ENCODE data around the gene TSPAN7. TPM values are rescaled to one million over a fixed set of nuclear protein-coding genes. Genes with fewer than 3 reads are reported as not detected.

The TSPAN7 gene
- total RNA-seq, 1 experiment from 2014 or later = 3.5 TPM

DNA sequence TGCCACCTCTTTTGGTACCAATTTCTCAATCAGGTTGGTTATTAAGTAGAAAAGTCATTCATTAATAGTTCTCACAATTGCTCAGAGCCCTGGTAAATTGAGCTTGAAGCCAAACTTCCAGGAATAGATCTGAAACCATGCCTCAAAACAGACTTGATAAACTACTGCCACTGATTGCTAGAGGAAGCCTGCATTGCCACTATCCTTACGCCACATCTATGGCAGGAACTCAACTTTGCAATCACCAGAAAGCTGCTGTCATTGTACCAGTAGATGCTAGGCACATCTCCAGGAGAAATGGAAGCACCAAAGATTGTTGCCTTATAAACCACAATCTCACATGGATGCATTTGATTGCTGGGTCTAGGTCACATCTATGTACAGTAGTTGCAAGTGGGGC, 21.6 kb upstream of the TSPAN7 start:
- no peaks in the 10 kb centered on the region for H3K79me2 ChIP-seq (ENCODE audit: insufficient read depth, low read length)
- WGBS (ENCODE audit: extremely low coverage, insufficient read length, low lambda C conversion rate) = no CpG with 5 or more reads among the region's 1 CpG
- H4K8ac ChIP-seq (replicated peaks; ENCODE audit: insufficient read length, low read depth, low read length) = no peak overlapping the region
- no peak overlapping the region for H3K9ac ChIP-seq (ENCODE audit: extremely low read depth, insufficient read length, low read length)
- no peak overlapping the region for H2BK15ac ChIP-seq (ENCODE audit: low read depth, low read length)
- no peak overlapping the region for H3K4ac ChIP-seq (ENCODE audit: low read depth, low read length)
- no peaks in the 10 kb centered on the region for H3K79me1 ChIP-seq (ENCODE audit: insufficient read depth, low read depth, low read length, poor library complexity, severe bottlenecking)
- TF ChIP-seq, protein P1, sequence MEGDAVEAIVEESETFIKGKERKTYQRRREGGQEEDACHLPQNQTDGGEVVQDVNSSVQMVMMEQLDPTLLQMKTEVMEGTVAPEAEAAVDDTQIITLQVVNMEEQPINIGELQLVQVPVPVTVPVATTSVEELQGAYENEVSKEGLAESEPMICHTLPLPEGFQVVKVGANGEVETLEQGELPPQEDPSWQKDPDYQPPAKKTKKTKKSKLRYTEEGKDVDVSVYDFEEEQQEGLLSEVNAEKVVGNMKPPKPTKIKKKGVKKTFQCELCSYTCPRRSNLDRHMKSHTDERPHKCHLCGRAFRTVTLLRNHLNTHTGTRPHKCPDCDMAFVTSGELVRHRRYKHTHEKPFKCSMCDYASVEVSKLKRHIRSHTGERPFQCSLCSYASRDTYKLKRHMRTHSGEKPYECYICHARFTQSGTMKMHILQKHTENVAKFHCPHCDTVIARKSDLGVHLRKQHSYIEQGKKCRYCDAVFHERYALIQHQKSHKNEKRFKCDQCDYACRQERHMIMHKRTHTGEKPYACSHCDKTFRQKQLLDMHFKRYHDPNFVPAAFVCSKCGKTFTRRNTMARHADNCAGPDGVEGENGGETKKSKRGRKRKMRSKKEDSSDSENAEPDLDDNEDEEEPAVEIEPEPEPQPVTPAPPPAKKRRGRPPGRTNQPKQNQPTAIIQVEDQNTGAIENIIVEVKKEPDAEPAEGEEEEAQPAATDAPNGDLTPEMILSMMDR (conservative IDR thresholded peaks at IDR 0.05) = no peak
- Mint-ChIP-seq H3K4me3 (no peak overlapping the region), H3K4me1 (no peaks in the 10 kb centered on the region), H3K27me3 (ENCODE audit: low read depth) (no peaks in the 10 kb centered on the region), H3K36me3 (ENCODE audit: insufficient read depth in 1 of 3, low read depth in 3 of 3) (no peaks in the 10 kb centered on the region; a peak in 1 of 7 replicates), H3K27ac (no peak overlapping the region), H3K9me3 (peaks cover 32 to 34% of the 10 kb centered on the region in 2 experiments)
- H3K4me1 ChIP-seq (ENCODE audit: insufficient read depth, low read length) = no peaks in the 10 kb centered on the region
- no peak overlapping the region for H3K18ac ChIP-seq (ENCODE audit: insufficient read length, low read depth, low read length)
- no peak overlapping the region for H3K27ac ChIP-seq (ENCODE audit: insufficient read length, low read depth, low read length)
- H3K9me3 ChIP-seq (ENCODE audit: control insufficient read depth, low read depth, low read length) = no peaks in the 10 kb centered on the region
- H4K91ac ChIP-seq (ENCODE audit: insufficient read length, low read depth, low read length) = no peak overlapping the region
- no peak overlapping the region for H2BK20ac ChIP-seq (ENCODE audit: low read depth, low read length, poor library complexity, severe bottlenecking)
- no peak overlapping the region for H3K23ac ChIP-seq (ENCODE audit: insufficient read length, low read depth, low read length)
- H3K27me3 ChIP-seq (ENCODE audit: insufficient read depth, low read length) = no peaks in the 10 kb centered on the region
- no peaks in the 10 kb centered on the region for H4K20me1 ChIP-seq (ENCODE audit: control insufficient read depth, insufficient read depth, insufficient read length)
- DNase-seq = no peak
- no peak overlapping the region for H3K14ac ChIP-seq (ENCODE audit: insufficient read depth, low read length)
- no peak overlapping the region for H2BK5ac ChIP-seq (ENCODE audit: insufficient read length, low read length)
- H2BK12ac ChIP-seq (ENCODE audit: insufficient read length, low read depth, low read length) = no peak overlapping the region
- H2AK5ac ChIP-seq (ENCODE audit: insufficient read length, low read length) = no peak overlapping the region
- no peak overlapping the region for H2AFZ ChIP-seq (ENCODE audit: low read length)
- no peak overlapping the region for H2BK120ac ChIP-seq (ENCODE audit: low read depth, low read length, poor library complexity, severe bottlenecking)
- H4K5ac ChIP-seq (ENCODE audit: insufficient read length, low read depth, low read length) = no peak overlapping the region
- H3K56ac ChIP-seq (ENCODE audit: insufficient read length, low read depth, low read length) = no peak overlapping the region
- no peak overlapping the region for H3T11ph ChIP-seq (ENCODE audit: low read length)
- no peaks in the 10 kb centered on the region for H3K23me2 ChIP-seq (ENCODE audit: insufficient read length, low read depth, low read length, poor library complexity, severe bottlenecking)
- H3K4me2 ChIP-seq (ENCODE audit: insufficient read depth, insufficient read length, low read length) = no peak overlapping the region

All from H9 (cell line).